Stimulated activated naive CD4-positive, alpha-beta T cell treated with Interleukin-2 at 50 U/mL for 16 hours (primary cell): ENCODE results near the gene ACTN2.

ENCODE experiments used
- DNase-seq: peaks from one replicate; lab custom pipeline; 2025; lab: John Stamatoyannopoulos, UW

ACTN2 gene

GRCh38 chr1:236742421-236743160, 56.3 kb downstream of the ACTN2 start:
- DNase-seq: no peak

- no peak for DNase-seq
Measured at GRCh38 chr1:236744533-236744932, 58.2 kb downstream of the ACTN2 start.

- DNase-seq: no peak
Measured at GRCh38 chr1:236746785-236747184, 60.5 kb downstream of the ACTN2 start.

- DNase-seq: no peak
Measured at GRCh38 chr1:236747311-236747985, 61.1 kb downstream of the ACTN2 start.

GRCh38 chr1:236748268-236748870, 62.1 kb downstream of the ACTN2 start:
- no peak for DNase-seq

GRCh38 chr1:236750928-236751327, 64.6 kb downstream of the ACTN2 start:
- DNase-seq: no peak

GRCh38 chr1:236751385-236751784, 65.1 kb downstream of the ACTN2 start:
- DNase-seq: no peak

GRCh38 chr1:236751935-236752334, 65.6 kb downstream of the ACTN2 start:
- no peak for DNase-seq

GRCh38 chr1:236753516-236753915, 67.2 kb downstream of the ACTN2 start:
- no peak for DNase-seq

GRCh38 chr1:236753964-236754363, 67.7 kb downstream of the ACTN2 start:
- no peak for DNase-seq

GRCh38 chr1:236754525-236755210, 68.4 kb downstream of the ACTN2 start:
- no peak for DNase-seq

GRCh38 chr1:236757640-236758039, 71.3 kb downstream of the ACTN2 start:
- DNase-seq: no peak

GRCh38 chr1:236759252-236759859, 73.1 kb downstream of the ACTN2 start:
- DNase-seq: no peak

- DNase-seq: no peak
Measured at GRCh38 chr1:236760480-236760879, 74.2 kb downstream of the ACTN2 start.

- no peak for DNase-seq
Measured at GRCh38 chr1:236760986-236761385, 74.7 kb downstream of the ACTN2 start.

GRCh38 chr1:236761397-236762132, 75.3 kb downstream of the ACTN2 start:
- no peak for DNase-seq

- no peak for DNase-seq
Measured at GRCh38 chr1:236762410-236762809, 76.1 kb downstream of the ACTN2 start.

- DNase-seq: no peak
Measured at GRCh38 chr1:236765831-236766230, 79.5 kb downstream of the ACTN2 start.

- no peak for DNase-seq
Measured at GRCh38 chr1:236766506-236766905, 80.2 kb downstream of the ACTN2 start.

GRCh38 chr1:236767276-236767675, 81.0 kb downstream of the ACTN2 start:
- DNase-seq: no peak

- DNase-seq: no peak
Measured at GRCh38 chr1:236768601-236769000, 82.3 kb downstream of the ACTN2 start.

- DNase-seq: no peak
Measured at GRCh38 chr1:236773919-236774318, 87.6 kb downstream of the ACTN2 start.
